ENCODE measurements around the gene HDHD3. TPM values are rescaled to one million over a fixed set of nuclear protein-coding genes. Genes with fewer than 3 reads are reported as not detected.
A peak's percentile ranks its signal among the peaks of the same experiment; 100 is the strongest.

The HDHD3 gene
- total RNA-seq, 1 donor from 2014 or later = 9.8 TPM

DNA sequence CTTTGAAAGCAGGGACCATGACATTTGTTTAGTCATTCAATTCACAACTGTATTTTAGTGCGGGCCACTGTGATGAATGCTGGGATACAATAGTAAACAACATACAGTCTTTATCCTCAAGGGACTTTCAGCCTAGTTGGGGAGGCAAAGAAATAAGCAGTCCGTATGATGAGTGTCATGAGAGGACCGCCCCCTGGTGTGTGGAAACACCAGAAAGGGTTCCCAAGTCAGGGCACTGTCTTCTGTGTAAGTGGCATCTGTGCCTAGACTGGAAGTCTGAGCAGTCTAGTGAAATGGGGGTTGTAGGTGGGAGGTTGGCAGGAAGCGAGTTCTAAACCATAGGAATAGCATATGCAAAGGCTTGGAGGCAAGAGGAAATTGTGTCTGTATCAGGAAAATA lies 40.6 kb upstream of the HDHD3 start:
- Histone ChIP-seq H3K79me2 (ENCODE audit: low read depth) (no peaks in the 10 kb centered on the region), H4K20me1 (ENCODE audit: low read depth) (no peaks in the 10 kb centered on the region), H3K27ac (no peak overlapping the region), H3K4me1 (peaks cover 7% of the 10 kb centered on the region), H3K36me3 (no peaks in the 10 kb centered on the region), H3K4me2 (no peak overlapping the region), H3F3A (ENCODE audit: low read depth) (peaks cover 5% of the 10 kb centered on the region), H3K27me3 (no peaks in the 10 kb centered on the region), H3K9me3 (ENCODE audit: low read depth) (no peaks in the 10 kb centered on the region), H2AFZ (replicated peaks) (no peak overlapping the region), H3K9ac (no peak overlapping the region), H3K4me3 (no peak overlapping the region)
- no peaks in the 10 kb centered on the region for H3K27me3 Mint-ChIP-seq (ENCODE audit: insufficient read depth, low read depth)
- no peaks in the 10 kb centered on the region for H3K36me3 Mint-ChIP-seq
- H3K4me3 Mint-ChIP-seq = no peak overlapping the region
- H3K4me1 Mint-ChIP-seq = peaks cover 7% of the 10 kb centered on the region
- TF ChIP-seq EZH2 (IDR thresholded peaks at IDR 0.05) (no peak), EZH2phosphoT487 (IDR thresholded peaks at IDR 0.05) (no peak)
- TF ChIP-seq, protein P1, sequence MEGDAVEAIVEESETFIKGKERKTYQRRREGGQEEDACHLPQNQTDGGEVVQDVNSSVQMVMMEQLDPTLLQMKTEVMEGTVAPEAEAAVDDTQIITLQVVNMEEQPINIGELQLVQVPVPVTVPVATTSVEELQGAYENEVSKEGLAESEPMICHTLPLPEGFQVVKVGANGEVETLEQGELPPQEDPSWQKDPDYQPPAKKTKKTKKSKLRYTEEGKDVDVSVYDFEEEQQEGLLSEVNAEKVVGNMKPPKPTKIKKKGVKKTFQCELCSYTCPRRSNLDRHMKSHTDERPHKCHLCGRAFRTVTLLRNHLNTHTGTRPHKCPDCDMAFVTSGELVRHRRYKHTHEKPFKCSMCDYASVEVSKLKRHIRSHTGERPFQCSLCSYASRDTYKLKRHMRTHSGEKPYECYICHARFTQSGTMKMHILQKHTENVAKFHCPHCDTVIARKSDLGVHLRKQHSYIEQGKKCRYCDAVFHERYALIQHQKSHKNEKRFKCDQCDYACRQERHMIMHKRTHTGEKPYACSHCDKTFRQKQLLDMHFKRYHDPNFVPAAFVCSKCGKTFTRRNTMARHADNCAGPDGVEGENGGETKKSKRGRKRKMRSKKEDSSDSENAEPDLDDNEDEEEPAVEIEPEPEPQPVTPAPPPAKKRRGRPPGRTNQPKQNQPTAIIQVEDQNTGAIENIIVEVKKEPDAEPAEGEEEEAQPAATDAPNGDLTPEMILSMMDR (IDR thresholded peaks at IDR 0.05) = no peak
- H3K9me3 Mint-ChIP-seq = no peaks in the 10 kb centered on the region
- no peak overlapping the region for H3K27ac Mint-ChIP-seq
- no peak for DNase-seq (ENCODE audit: low spot score)

DNA sequence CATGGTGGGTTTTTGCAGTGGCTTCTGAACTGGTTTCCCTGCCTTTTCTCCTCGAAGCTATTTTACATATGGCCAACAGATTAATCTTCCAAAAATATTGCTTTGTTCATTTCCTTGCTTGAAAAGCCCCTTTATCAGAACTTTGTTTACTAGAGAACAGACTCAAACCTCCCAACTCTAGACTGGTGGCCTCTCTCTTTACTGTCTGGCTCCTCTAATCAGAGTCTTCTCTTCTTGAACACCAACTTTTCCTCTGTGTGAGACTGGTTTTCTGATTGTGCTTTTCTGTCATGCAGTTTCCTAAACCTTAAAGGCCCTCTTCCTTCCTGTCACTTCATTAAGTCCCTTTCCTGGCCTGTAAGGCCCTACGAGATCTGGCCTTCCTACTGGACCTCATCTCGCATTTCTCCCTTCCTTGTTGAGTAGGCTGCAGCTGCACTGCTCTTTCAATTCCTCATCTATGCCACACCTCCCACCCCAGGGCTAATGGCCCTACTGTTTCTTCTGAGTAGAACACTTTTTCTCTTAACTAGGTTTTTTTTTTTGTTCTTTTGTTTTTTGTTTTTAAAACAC lies 39.4 kb upstream of the HDHD3 start:
- Mint-ChIP-seq H3K4me3 (no peak overlapping the region), H3K27me3 (ENCODE audit: insufficient read depth, low read depth) (no peaks in the 10 kb centered on the region), H3K9me3 (no peaks in the 10 kb centered on the region), H3K4me1 (peaks cover 7% of the 10 kb centered on the region), H3K36me3 (no peaks in the 10 kb centered on the region), H3K27ac (no peak overlapping the region)
- DNase-seq (ENCODE audit: low spot score) = no peak
- Histone ChIP-seq H3K4me1 (peaks cover 11% of the 10 kb centered on the region), H3K4me2 (no peak overlapping the region), H3F3A (ENCODE audit: low read depth) (peaks cover 5% of the 10 kb centered on the region), H3K9ac (no peak overlapping the region), H4K20me1 (ENCODE audit: low read depth) (no peaks in the 10 kb centered on the region), H3K4me3 (no peak overlapping the region), H2AFZ (replicated peaks) (peak overlapping the region; percentile 93), H3K27me3 (no peaks in the 10 kb centered on the region), H3K79me2 (ENCODE audit: low read depth) (no peaks in the 10 kb centered on the region), H3K27ac (no peak overlapping the region), H3K36me3 (no peaks in the 10 kb centered on the region), H3K9me3 (ENCODE audit: low read depth) (no peaks in the 10 kb centered on the region)
- TF ChIP-seq EZH2phosphoT487 (IDR thresholded peaks at IDR 0.05) (no peak), EZH2 (IDR thresholded peaks at IDR 0.05) (no peak)
- TF ChIP-seq, protein P1 (IDR thresholded peaks at IDR 0.05) = no peak

DNA sequence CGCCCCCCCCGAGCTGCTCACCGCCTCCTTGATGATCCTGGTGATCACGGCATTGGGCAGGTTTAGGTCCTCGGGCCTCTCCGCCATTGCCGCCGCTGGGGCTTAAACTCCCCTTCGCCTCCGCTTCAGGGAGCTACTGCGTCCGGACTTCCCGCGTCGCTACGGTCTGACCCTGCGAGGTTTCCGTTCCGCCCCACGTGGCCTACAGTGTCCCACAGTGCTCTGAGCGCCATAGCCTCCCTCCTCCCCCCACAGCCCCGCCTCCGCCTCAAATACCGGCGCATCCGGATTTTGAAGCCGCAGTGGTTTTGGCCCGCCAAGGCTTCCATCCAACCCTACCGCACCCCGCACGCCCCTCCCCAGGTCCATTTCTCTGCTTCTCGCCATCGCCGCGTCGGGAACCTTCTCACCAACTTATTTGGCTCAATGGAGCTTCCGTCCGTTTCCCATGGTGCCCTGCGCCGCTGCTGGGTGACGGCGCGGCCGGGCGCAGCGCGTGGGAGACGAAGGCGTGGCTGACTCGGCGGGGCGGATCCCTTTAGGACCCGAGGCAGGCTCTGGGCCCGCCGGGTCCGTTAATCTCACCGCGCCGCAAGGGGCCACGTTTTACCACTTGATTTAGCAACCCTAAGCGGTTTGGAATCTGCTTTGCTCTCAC lies 33.5 kb upstream of the HDHD3 start, which contains the start of the genes C9orf43 and POLE3:
C9orf43 (plus strand) TSS at position 541 of the 658 bp plus-strand sequence. CDS start 2,747 bp downstream, outside the sequence.
POLE3 (minus strand) TSS at position 469 of the 658 bp plus-strand sequence; CDS start at position 87, 382 bp downstream.
- Histone ChIP-seq H3K27ac (peak within 1 kb of the TSS; percentile 92), H2AFZ (replicated peaks) (peak within 1 kb of the TSS; percentile 81), H3K27me3 (no peaks in the 10 kb centered on the region), H3K9ac (peak within 1 kb of the TSS; percentile 92), H3K4me1 (peaks cover 11% of the 10 kb centered on the region), H3K9me3 (ENCODE audit: low read depth) (no peaks in the 10 kb centered on the region), H3K4me3 (peak within 1 kb of the TSS; percentile 84), H3K4me2 (peak within 1 kb of the TSS; percentile 80), H3K79me2 (ENCODE audit: low read depth) (peaks cover 20% of the 10 kb centered on the region), H4K20me1 (ENCODE audit: low read depth) (no peaks in the 10 kb centered on the region), H3K36me3 (peaks cover 6% of the 10 kb centered on the region), H3F3A (ENCODE audit: low read depth) (peaks cover 45% of the 10 kb centered on the region)
- H3K4me1 Mint-ChIP-seq = peaks cover 16% of the 10 kb centered on the region
- H3K27ac Mint-ChIP-seq = peak within 1 kb of the TSS; percentile 96
- no peaks in the 10 kb centered on the region for H3K9me3 Mint-ChIP-seq
- peak; percentile 97 for DNase-seq (ENCODE audit: low spot score)
- TF ChIP-seq, protein P1 (IDR thresholded peaks at IDR 0.05) = no peak
- H3K4me3 Mint-ChIP-seq = peak within 1 kb of the TSS; percentile 99
- peaks cover 12% of the 10 kb centered on the region for H3K36me3 Mint-ChIP-seq
- H3K27me3 Mint-ChIP-seq (ENCODE audit: insufficient read depth, low read depth) = no peaks in the 10 kb centered on the region
